SU-DHL-6 (cell line): ENCODE results near the gene SPCS3.

Source experiments
- CTCF ChIP-seq: fragments of 200-600 bp; sonication (generic); IDR thresholded peaks from one replicate; pipeline ENCODE4 v1.5.1; 2017; ENCODE audit warnings: antibody characterized with exemption, mild to moderate bottlenecking, low read length, moderate library complexity; ENCODE audit not compliant: insufficient read depth, poor library complexity, severe bottlenecking
- EZH2phosphoT487 ChIP-seq: fragments of 200-600 bp; sonication (generic), shearing (Covaris generic); conservative IDR thresholded peaks from 2 replicates; pipeline ENCODE4 v1.6.1; 2018; ENCODE audit warnings: mild to moderate bottlenecking, antibody characterized with exemption, low read length, moderate library complexity, mixed read lengths

- TF ChIP-seq EZH2phosphoT487 (no peak), CTCF (no peak)
These were observed 43.3 kb downstream of the SPCS3 start for GRCh38 chr4:176363072-176363471.
